Upper lobe of left lung (tissue), 4 donors: Measurements from ENCODE around the gene SLC12A7.

Experiments
- CTCF ChIP-seq, 6 experiments: fragments of 450-650 bp in 4 of 6; fragments of 200-600 bp in 2 of 6; sonication (generic) in 2 of 6; IDR thresholded peaks; one replicate each; pipeline ENCODE4 v1.5.1; 2016 to 2019; ENCODE audit warnings: antibody characterized with exemption in 6 of 6
- EP300 ChIP-seq, 4 donors: sonication (generic); formaldehyde crosslinking; IDR thresholded peaks; one replicate each; pipeline ENCODE4 v1.5.1; 2017; ENCODE audit warnings: antibody characterized with exemption in 4 of 4, control low read depth in 2 of 4
- POLR2A ChIP-seq, 4 donors: fragments of 450-650 bp; IDR thresholded peaks; one replicate each; pipeline ENCODE4 v1.5.1; 2016 to 2017; ENCODE audit warnings: antibody characterized with exemption in 4 of 4, mild to moderate bottlenecking in 2 of 4

- TF ChIP-seq CTCF (IDR thresholded peaks at IDR 0.05) (peak in 3 of 6 experiments; percentile 13 to 20 (median 16)), POLR2A (IDR thresholded peaks at IDR 0.05) (no peak), EP300 (IDR thresholded peaks at IDR 0.05) (no peak)
These were observed 22.6 kb upstream of the SLC12A7 start for GRCh38 chr5:1134478-1134877.
